ENCODE data around the gene GUCY2C.
A peak's percentile ranks its signal among the peaks of the same experiment; 100 is the strongest.

The GUCY2C gene

DNA sequence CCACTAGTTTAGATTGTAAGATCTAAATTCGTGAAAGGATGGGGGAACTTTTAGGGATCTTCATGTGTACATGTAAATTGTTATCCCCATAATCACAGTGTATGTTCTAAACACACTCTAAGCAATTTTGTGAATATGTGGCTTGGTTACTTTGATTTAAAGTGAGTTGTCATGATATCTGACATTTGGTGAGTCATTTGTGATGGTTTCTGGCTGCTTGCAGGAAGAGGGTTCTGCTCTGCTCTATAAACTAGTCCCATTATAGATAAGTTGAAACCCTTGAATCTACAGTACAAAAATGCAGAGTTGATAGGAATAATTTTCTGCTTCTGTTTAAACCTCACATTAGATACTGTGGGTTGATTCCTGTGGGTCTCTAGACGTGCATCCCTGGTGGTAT, 14.8 kb downstream of the GUCY2C start:
- no peak for DNase-seq (ENCODE audit: low read depth)

DNA sequence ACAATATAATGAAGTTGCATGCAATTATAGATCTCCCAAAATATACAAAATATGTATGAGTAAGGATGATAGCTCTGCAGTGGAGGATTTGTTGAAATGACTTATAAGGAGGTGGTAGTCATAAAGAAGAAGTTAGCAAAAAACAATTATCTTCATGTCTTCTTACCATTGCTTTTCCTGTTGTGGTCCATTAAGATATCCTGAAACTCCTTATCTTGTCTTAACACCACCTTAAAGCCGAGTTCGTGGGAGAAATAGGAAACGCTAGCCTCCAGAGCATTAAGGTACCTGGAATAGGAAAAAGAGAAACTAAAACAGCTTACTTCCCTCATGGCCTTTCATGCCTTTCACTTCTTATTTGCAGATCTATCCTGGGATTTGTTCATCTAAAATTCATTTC, 15.2 kb downstream of the GUCY2C start:
- no peak for DNase-seq (ENCODE audit: low read depth)

DNA sequence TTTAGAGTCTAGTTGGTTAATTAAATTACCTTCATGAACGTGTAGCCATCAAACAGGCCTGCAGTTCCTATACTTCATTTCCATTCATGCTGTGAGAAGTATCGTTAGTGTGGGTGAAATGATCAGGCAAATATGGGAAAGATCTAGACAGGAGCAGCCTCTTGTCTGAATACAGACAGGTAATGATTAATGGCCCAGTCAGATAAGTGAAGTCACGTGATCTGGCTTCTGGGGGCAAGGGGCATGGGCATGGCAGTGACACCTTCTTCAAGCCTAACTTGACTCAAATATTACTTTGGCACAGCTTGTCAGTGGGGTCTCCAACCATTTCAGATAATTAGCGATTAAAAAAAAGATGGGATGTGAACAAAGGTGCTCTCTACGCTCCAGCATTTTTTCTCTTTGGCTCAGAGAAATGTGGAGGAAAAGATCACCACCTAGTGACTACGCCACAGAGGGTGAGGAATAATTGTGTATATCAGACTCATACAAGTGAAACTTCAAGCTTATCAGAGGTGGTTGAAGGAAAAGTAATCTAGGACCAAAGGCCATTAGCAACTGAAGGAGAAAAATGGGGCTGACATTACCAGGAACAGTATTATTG, 17.8 kb downstream of the GUCY2C start:
- DNase-seq (ENCODE audit: low read depth), result no peak

DNA sequence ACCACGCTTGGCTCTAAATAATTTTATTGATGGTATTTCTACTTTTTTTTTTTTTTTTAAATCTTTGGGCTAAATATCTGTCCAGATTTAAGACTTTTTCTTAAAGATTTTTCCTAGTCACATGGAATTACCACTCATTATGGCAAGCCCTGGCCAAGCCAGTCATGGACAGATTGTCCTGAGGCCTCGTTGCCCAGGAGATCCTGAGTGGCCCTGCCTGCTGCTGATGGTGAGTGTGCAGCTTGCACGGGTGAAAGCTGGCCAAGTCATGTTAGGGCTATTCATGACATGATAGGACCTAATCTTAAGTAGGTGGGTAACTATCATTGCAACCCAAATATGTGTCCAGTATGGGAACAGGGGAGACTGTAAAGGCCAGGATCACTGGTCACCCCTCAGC, 27.8 kb downstream of the GUCY2C start:
- no peak for DNase-seq (ENCODE audit: low read depth)

DNA sequence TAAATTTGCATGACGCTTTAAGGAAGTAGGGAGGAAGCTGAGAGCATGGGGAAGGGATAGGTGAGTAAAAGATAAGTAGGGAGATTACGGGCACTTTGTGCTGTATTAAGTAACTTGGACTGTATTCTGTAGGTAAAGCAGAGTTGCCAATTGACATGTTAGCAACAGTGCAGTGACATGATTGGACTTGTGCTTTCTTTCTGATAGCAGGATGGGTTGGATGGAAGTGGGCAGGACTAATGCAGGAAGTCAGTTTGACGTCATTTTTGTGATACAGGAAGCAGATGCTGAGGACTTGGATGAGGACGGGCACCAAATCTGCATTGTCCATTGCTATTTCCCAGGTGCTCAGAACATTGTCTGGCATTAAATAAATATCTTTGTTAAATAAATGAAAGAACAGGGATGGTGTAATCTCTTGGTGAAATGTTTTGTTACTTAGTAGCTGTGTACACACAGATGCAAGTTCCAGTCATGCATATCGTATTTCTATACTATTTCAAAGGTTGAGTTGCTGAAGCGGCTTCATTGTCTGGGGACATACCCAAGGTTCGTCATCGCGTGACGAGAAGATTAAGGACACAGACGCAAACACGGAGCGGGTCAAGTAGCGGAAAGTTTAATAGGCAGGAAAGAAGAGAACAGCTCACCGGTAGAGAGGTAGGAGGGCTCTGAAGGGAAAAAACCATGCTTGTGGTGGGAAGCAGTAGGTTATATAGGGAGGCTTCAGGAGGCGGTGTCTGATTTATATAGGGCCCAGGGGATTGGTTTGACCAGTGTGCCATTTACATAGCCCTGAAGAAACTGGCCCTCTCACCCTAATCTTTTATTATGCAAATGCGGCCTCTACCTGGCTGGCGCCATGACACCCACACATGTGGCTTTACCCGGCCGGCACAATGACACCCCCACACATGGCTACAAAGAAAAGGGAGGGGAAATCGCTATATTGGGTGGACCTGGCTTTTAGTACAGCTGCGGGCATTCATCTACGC, 30.7 kb downstream of the GUCY2C start:
- DNase-seq (ENCODE audit: low read depth), result no peak

DNA sequence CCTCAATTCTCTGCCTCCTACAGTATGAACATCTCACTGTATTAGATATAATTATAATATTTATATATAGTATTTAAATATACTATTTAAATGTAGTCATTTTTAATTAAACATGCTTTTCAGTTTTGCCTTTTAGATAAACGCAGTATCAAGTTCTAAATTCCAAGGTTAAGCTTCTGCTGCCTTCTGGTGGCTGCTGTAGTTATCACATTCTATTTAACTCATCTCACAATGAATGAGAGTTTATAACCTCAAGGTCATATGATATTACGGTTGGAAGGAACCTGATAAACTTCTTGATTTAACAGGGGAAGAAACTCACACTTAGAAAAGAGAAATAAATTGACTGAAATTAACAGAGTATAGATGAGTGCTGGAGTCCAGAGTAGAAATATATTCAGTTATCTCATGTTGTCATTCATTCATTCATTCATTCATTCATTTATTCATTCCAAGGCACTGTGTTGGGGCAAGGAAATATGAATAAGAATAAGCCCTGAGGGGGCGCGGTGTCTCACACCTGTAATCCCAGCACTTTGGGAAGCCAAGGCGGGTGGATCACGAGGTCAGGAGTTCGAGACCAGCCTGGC, 31.9 kb downstream of the GUCY2C start:
- peak; percentile 15 for DNase-seq (ENCODE audit: low read depth)

DNA sequence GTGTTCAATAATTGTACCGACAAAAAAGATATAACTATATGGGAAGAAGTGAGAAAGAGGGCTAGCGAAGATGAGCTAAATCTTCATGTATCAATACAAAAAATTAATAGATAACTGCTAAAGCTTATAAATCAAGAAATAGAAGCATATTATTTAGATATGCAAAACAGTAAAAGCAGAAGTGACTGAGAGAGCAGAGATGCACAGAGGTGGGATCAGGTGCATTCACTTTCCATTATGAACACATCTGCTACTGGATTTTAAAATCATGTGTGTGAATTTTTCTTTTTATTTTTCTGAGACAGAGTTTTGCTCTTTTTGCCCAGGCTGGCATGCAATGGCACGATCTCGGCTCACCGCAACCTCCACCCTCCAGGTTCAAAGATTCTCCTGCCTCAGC, 33.4 kb downstream of the GUCY2C start:
- no peak for DNase-seq (ENCODE audit: low read depth)

DNA sequence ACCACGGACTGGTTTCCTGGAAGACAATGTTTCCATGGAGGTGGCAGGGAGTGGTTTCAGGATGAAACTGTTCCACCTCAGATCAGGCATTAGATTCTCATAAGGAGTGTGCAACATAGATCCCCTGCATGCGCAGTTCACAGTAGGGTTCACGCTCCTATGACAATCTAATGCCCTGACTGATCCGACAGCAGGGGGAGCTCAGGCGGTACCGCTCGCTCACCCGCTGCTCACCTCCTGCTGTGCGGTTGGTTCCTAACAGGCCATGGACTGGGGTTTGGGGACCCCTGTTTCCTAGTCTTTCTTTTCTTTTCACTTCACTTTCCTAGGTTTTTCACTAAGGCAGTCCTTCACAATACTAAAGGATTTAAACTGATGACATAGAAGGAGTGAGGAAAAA, 39.6 kb downstream of the GUCY2C start:
- DNase-seq (ENCODE audit: low read depth), result no peak

DNA sequence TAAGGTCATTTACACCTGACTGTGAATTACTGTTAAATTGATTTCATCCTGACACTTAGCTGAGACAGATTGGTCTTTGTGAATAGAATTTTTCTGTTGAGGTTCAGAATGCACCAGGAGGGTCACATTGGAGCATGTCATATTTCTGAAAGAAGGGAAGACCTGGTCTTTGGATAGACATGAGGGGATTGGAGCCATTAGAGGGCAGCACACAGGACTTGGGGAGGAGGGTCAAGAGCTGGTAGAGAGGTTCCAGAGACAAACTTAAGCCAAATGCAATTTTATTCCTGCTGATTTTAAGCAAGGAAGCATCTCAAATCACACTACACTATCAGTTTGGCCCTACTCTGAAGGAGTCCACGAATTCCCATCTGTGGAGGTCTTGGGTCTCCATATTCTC, 41.1 kb downstream of the GUCY2C start:
- no peak for DNase-seq (ENCODE audit: low read depth)

DNA sequence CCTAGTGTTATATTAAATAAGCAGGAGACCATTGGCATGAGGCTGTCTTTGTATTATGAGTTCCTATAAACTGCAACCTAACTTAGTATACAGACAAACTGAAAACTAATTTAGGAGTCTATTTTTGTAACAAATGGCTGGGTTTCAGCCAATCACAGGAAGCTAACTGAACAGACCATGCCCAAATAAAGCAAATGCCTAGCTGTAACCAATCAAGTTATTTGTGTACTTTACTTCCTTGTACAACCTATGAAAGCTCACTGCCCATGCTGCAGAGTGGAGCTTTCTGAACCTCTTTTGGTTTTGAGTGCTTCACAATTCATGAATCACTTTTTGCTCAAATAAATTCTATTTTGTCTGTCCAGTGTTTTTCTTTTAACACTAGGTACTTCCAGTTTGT, 41.6 kb downstream of the GUCY2C start:
- DNase-seq (ENCODE audit: low read depth), result no peak

DNA sequence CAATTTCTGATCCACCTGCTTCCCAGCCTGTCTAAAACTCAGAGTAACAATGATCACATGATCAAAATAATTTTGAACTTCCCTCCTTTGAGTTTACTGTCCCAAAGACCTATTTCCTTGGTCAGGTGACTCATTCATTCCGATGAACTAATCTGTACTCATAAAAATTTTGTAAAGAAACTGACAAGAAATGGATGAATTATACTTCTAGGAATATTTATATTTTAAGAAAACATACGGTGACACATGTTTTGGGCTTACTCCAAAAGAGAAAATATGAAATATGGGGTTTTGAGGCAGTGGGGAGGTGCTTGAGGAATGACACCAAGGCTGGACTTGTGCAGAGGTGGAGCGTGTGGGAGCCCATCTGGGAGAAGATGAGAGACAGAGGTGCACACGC, 42.0 kb downstream of the GUCY2C start:
- no peak for DNase-seq (ENCODE audit: low read depth)

DNA sequence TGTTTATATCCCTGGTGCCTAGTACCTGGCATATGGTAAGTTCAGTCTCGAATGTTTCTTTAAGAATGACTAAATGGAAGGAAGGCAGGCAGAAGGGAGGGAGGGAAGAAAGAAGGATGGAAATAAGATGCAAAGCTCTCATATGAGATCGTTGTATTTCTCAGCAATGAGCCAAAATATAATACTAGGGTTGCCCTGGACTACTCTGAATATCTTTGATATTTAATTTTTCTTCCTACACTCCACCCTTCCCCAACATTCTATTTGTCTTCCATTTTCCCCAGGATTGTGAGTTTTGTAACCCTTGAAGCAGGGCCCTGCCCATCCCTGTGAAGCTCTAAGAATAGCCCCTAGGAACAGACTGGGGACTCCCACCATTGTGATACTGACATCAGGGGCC, 43.9 kb downstream of the GUCY2C start:
- no peak for DNase-seq (ENCODE audit: low read depth)

DNA sequence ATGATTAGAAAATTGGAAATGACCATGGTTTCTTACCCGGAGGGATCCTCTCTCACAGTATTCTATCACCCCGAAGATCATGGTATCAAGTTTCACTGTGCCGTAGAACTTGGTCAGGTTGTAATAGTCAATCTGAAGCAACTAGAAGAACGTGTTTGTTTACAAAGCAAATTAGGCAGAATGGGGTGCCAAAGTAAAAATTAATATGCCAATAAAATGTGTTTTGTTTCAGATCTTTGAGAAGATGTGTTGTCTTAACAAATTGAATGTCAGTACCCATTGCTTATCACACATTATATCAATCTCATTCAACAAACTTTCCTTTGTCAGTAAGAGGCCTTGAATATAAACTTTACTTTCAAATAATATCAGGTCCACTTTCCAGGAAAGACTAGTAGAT, 45.0 kb downstream of the GUCY2C start:
- no peak for DNase-seq (ENCODE audit: low read depth)

DNA sequence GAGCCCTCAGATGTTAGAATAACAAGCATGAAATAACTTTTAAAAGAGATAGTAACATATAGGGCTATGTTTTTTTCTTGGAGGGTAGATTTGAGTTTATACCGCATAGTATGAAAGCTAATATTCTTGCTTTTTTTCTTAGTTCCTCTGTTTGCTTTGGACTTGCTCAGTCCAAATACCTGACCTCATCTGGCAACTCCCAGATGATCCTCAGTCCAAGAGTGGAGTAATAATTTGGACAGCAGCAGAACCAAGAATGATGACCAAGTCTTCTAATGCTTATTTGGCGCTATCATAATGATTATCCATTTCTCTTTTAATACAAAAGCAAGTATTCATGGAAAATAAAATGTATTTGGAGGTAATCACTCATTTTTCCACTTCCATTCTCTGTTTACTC, 45.6 kb downstream of the GUCY2C start:
- DNase-seq (ENCODE audit: low read depth), result no peak

DNA sequence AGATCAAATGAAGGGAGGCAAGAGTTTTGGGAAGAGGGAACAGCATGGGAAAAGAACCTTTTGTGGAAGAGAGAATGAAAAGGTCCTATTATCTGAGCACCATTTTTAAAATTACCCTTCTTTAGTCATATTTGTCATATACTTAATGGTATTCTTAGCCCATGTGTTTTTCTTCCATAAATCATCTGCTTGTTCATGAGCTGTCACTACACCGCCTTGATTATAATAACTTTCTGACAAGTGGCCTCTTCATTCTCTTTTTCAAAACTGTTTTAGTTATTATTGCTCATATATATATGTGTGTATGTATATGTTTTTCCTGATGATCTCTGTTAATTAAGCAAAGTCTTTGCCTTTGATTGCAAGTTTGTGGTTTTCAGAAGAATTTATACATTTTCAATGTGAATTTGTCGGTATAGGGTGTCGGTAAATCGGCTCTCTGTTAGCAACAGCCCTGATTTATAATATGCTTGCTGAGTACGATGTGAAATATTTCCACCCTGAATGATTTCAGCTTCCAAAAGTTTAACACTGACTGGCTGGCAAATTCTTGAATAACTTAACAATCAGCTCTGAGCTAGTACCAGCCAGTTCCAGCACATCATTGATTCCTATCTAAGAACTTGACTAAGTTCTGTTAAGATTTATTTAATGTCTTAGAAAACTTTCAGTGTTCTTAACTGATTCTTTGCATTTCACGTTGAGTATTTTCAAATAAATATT, 49.2 kb downstream of the GUCY2C start:
- DNase-seq (ENCODE audit: low read depth), result no peak

DNA sequence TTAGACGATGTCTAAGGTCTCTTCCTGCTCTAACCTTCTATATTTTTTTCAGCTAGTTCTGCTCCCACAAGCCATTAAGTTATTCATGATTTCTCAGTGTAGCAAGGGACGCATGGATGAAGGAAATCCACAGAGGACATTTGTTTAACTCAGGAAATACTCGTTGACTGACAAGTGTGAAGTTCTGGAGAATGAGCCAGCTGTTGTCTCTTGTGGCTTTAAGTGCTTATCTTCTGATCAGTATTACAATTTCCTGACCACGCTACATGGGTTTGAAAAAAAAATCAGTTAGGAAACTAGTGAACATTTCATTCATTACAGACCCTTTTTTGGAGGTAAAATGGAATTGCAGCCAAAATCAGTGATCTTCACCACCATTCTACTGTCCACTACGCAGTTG, 53.1 kb downstream of the GUCY2C start:
- DNase-seq (ENCODE audit: low read depth), result no peak

DNA sequence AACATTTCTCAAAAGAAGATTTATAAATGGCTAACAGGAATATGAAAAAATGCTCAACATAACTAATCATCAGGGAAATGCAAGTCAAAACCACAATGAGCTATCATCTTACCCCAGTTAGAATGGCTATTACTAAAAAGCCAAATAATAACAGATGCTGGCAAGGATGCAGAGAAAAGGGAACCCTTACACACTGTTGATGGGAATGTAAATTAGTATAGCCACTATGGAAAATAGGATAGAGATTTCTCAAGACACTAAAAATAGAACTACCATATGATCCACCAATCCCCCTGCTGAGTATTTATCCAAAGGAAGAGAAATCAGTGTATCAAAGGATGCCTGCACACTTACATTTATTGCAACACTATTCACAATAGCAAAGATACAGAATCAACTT, 58.3 kb downstream of the GUCY2C start:
- no peak for DNase-seq (ENCODE audit: low read depth)

DNA sequence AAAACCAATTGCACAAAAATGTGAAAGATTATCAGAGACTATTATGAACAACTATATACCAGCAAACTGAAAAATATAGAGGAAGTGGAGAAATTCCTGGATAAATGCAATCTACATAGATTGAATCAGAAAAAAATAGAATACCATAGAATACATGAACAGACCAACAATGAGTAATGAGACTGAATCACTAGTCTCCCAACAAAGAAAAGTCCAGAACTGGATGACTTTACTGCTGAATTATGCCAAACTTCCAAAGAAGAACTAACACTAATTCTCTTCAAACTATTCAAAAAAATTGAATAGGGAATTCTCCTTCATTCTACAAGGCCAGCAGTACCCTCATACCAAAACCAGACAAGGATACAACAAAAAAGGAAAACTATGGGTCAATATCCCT, 60.6 kb downstream of the GUCY2C start:
- no peak for DNase-seq (ENCODE audit: low read depth)

DNA sequence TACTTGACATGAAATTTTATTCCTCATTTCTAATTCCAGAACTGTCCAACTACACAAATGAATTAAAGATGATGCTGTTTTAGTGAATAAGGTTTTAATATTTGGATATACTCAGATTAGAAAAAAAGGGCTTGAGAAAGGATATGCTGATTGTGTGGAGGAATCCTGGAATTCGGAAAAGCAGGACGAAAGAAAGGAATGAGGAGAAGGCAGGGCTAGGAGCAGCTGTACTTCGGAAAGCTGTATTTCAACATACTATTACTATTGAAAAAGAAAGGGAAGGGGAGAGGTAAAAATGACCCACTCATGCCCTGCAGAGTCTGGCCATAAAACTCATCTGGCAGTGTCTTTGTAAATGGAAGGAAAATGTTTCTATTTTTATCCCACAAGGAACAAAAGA, 65.6 kb downstream of the GUCY2C start:
- no peak for DNase-seq (ENCODE audit: low read depth)

DNA sequence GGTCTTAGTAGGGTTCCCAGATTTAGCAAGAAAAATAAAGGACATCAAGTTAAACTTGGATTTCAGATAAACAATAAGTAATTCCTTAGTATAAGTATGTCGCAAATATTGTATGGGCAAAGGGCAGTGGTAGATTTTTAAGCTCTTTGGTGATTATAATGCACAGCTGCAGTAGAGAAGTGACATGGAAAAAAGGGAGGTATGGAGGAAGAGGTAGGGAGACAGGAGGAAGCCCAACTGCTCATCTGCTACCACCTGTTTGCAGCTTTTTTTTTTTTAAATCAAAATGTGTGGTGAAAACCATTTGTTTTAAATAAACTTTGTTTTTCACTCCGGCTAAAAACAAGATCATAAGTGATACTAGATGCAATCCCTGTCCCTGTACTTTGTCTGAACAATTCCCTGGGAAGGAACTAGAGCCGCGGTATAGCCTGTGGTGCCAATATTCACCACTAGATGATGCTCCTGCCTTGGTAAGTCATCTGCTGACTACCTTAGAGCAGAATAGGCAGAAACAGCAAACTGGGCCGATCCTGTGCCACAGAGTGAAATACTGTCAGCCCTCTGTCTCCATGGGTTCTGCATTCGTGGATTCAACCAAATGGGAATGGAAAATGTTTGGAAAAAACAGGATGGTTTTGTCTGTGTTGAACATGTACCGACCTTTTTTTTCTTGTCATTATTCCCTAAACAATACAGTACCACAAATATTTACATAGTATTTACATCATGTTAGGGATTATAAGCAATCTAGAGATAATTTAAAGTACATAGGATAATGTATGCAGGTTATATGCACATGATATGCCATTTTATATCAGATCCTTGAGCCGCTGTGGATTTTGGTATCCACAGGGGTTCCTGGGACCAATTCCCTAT, 66.3 kb downstream of the GUCY2C start:
- DNase-seq (ENCODE audit: low read depth), result peak; percentile 40

DNA sequence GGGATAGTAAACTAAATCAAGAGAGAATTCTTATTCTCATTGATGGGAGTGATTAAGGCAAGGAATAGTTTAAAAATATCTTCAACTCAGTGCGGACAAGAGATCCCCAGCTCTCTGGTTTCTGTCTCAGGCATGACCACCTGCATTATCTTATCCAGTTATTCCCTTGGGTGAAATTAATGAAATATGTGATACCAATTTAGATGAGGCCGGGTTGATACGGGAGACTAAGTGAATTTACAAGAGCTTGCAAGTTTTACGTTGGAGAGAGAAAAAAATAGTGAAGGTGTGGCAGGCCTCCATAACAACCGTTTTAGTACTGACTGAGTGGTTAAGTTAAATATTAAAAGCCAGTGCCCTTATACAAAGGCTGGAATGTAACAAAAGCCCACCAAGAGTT, 67.6 kb downstream of the GUCY2C start:
- DNase-seq (ENCODE audit: low read depth), result no peak

DNA sequence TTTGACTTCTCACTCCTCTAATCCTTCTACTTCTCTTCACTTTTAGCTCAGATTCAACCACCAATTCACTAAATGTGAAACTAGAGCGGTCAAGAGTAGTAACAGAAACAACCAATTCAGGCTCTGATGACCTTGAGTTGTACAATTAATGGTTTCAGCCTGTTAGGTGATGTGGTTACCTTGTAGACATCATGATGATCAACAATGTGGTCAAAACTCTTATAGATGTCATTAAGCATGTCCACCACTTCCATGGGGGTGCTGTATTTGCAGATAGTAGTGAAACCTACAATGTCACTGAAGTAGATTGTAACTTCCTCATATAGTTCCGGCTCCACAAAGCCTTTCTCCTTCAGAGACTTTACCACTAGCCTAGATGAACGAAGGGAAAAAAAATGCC, 74.6 kb downstream of the GUCY2C start:
- no peak for DNase-seq (ENCODE audit: low read depth)

Data from stimulated activated CD8-positive, alpha-beta memory T cell treated with anti-CD3 and anti-CD28 coated beads, Interleukin-12 subunit alpha, Interleukin-12 subunit beta, amount 100 ng/mL, for 1 hour (primary cell).